Transverse colon (tissue), 4 donors: ENCODE data around the gene HAT1. TPM values are rescaled to one million over a fixed set of nuclear protein-coding genes. Genes with fewer than 3 reads are reported as not detected.
"Not testable (repeated sequence)": the region's sequence is repeated elsewhere in the genome, so short reads cannot be mapped to it uniquely, and the experiment has no call there.

ENCODE experiments used
- DNase-seq: peaks from one replicate; pipeline ENCODE4 v3.0.0-alpha.2; 2019
- H3K27ac ChIP-seq, 4 donors: fragments of 200-600 bp; sonication (generic); 2 replicates each; pipeline ENCODE4 v1.5.1; 2016 to 2018; ENCODE audit warnings: inconsistent platforms in 4 of 4
- H3K27me3 ChIP-seq: fragments of 200-600 bp; sonication (generic); 2 replicates; pipeline ENCODE4 v1.5.1; 2017; ENCODE audit warnings: inconsistent platforms
- H3K36me3 ChIP-seq, 4 donors: fragments of 200-600 bp; sonication (generic); 2 replicates each; pipeline ENCODE4 v1.5.1; 2017 to 2019; ENCODE audit warnings: inconsistent platforms in 4 of 4
- H3K4me1 ChIP-seq, 4 donors: fragments of 200-600 bp; sonication (generic); 2 replicates each; pipeline ENCODE4 v1.5.1; 2017 to 2020; ENCODE audit warnings: inconsistent platforms in 4 of 4
- H3K4me3 ChIP-seq, 4 donors: fragments of 200-600 bp; sonication (generic); 1 replicate in 1 of 4; 2 replicates in 3 of 4; pipeline versions ENCODE4 v1.5.1 to v1.6.1; 2017 to 2019; ENCODE audit warnings: inconsistent platforms in 4 of 4
- H3K9me3 ChIP-seq, 2 donors: fragments of 200-600 bp; sonication (generic); 2 replicates each; pipeline ENCODE4 v1.5.1; 2017 to 2019; ENCODE audit warnings: inconsistent platforms in 2 of 2
- CTCF ChIP-seq, 5 experiments: fragments of 200-600 bp in 3 of 5; fragments of 450-650 bp in 2 of 5; sonication (generic) in 3 of 5; IDR thresholded peaks; 1 replicate in 2 of 5; 2 replicates in 3 of 5; pipeline ENCODE4 v1.5.1; 2016 to 2017; ENCODE audit warnings: antibody characterized with exemption in 5 of 5, inconsistent platforms in 3 of 5, mild to moderate bottlenecking in 2 of 5, moderate library complexity in 1 of 5
- EP300 ChIP-seq: sonication (generic); formaldehyde crosslinking; IDR thresholded peaks from one replicate; pipeline ENCODE4 v1.6.1; 2017; ENCODE audit warnings: antibody characterized with exemption, low read depth
- POLR2A ChIP-seq: fragments of 450-650 bp; IDR thresholded peaks from one replicate; pipeline ENCODE4 v1.6.1; 2016; ENCODE audit warnings: antibody characterized with exemption, mild to moderate bottlenecking, moderate library complexity
- POLR2AphosphoS5 ChIP-seq, 3 donors: sonication (generic); formaldehyde crosslinking; IDR thresholded peaks; one replicate each; pipeline ENCODE4 v1.6.1; 2016; ENCODE audit warnings: antibody characterized with exemption in 3 of 3
- WGBS, 2 donors: methylation state at CpG; one replicate each; pipeline ENCODE4 v1.1.5; 2018; ENCODE audit warnings: low coverage in 1 of 2; 5-methylcytosine and 5-hydroxymethylcytosine counted together
- in situ Hi-C, 4 donors: fragments of 200-750 bp; cut with MboI; loops; one replicate each; pipeline versions ENCODE4 v1.15.0 to v1.15.1; 2017; ENCODE audit warnings: low sequenced_read_pairs in 3 of 4, low pct_ligation_motif_present in 1 of 4, low pct_unique_long_range_greater_than_20kb in 1 of 4
- intact Hi-C: fragments of 100-400 bp; cut with DNase I; formaldehyde crosslinking; loops from one replicate; pipeline ENCODE4 v1.15.1; 2023; ENCODE audit warnings: low total_unique reads
- total RNA-seq, 4 donors: library from RNA; depleted of rRNA; stranded (reverse); fragments of >200 nt; gene quantifications; one replicate each; pipeline ENCODE4 v1.1.0, GENCODE V29; 2016

HAT1 gene
- total RNA-seq, 4 donors from 2014 or later, result 4.2 to 19.4 (median 12.0) TPM

- 0% methylated on average over 5 to 51 of the region's 63 CpGs for whole genome bisulfite sequencing, 2 donors
- intact Hi-C loops, result no loop called here
- H3K9me3 ChIP-seq, result no peaks in the 10 kb centered on the region
- in situ Hi-C loops, result no loop called here
- peaks cover 0 to 15% (median 10%) of the 10 kb centered on the region in 4 donors for H3K4me1 ChIP-seq
- no peaks in the 10 kb centered on the region for H3K36me3 ChIP-seq
- peak; percentile 85 for DNase-seq
- H3K27me3 ChIP-seq, result no peaks in the 10 kb centered on the region
- H3K27ac ChIP-seq, result peak within 1 kb of the TSS; percentile 77 to 91 (median 83)
- peak within 1 kb of the TSS; percentile 64 to 95 (median 81) for H3K4me3 ChIP-seq
- TF ChIP-seq POLR2A, result peak; percentile 59
- TF ChIP-seq EP300, result no peak
- TF ChIP-seq POLR2AphosphoS5 (IDR thresholded peaks at IDR 0.05), result peak in 2 of 3 donors; percentile 45 to 69
These were observed 28.2 kb upstream of the HAT1 start, which contains the start of gene SLC25A12 for GRCh38 chr2:171893824-171894611. Gene SLC25A12 (minus strand): TSS chr2:171894244. CDS start chr2:171894214, 30 bp downstream.

- WGBS, 2 donors, result 17 to 35% methylated on average over 6 to 10 of the region's 10 CpGs
- no peaks in the 10 kb centered on the region for H3K27me3 ChIP-seq
- no peaks in the 10 kb centered on the region for H3K36me3 ChIP-seq
- DNase-seq, result no peak
- TF ChIP-seq CTCF (IDR thresholded peaks at IDR 0.05) (no peak), EP300 (no peak), POLR2AphosphoS5 (IDR thresholded peaks at IDR 0.05) (no peak), POLR2A (no peak)
- H3K4me1 ChIP-seq, result peaks cover 0 to 15% (median 10%) of the 10 kb centered on the region in 4 donors
- peak overlapping the region; percentile 77 to 91 (median 83) for H3K27ac ChIP-seq
- in situ Hi-C loops, result no loop called here
- H3K9me3 ChIP-seq, result no peaks in the 10 kb centered on the region
- intact Hi-C loops, result no loop called here
- H3K4me3 ChIP-seq, result peak overlapping the region; percentile 64 to 95 (median 81)
These were observed 27.7 kb upstream of the HAT1 start for GRCh38 chr2:171894612-171894947.

- in situ Hi-C loops (no loop called here), intact Hi-C loops (no loop called here)
- Histone ChIP-seq H3K36me3 (no peaks in the 10 kb centered on the region), H3K4me1 (peaks cover 0 to 15% (median 10%) of the 10 kb centered on the region in 4 donors), H3K4me3 (no peak overlapping the region), H3K9me3 (no peaks in the 10 kb centered on the region), H3K27ac (no peak overlapping the region), H3K27me3 (no peaks in the 10 kb centered on the region)
- 71 to 83% methylated on average over 1 of the region's 1 CpG for WGBS, 2 donors
- no peak for DNase-seq
- TF ChIP-seq POLR2A (no peak), CTCF (IDR thresholded peaks at IDR 0.05) (no peak), POLR2AphosphoS5 (IDR thresholded peaks at IDR 0.05) (no peak), EP300 (no peak)
These were observed 26.5 kb upstream of the HAT1 start for GRCh38 chr2:171895786-171896185.

DNA sequence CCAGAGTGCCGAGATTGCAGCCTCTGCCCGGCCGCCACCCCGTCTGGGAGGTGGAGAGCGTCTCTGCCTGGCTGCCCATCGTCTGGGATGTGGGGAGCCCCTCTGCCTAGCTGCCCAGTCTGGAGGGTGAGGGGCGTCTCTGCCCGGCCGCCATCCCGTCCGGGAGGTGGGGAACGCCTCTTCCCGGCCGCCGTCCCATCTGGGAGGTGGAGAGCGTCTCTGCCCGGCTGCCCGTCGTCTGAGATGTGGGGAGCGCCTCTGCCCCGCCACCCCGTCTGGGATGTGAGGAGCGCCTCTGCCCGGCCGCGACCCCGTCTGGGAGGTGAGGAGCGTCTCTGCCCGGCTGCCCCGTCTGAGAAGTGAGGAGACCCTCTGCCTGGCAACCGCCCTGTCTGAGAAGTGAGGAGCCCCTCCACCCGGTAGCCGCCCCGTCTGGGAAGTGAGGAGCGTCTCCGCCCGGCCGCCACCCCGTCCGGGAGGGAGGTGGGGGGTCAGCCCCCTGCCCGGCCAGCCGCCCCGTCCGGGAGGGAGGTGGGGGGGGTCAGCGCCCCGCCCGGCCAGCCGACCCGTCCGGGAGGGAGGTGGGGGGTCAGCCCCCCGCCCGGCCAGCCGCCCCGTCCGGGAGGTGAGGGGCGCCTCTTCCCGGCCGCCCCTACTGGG, 22.5 kb upstream of the HAT1 start:
- WGBS, 2 donors, result 95% methylated on average over 12 of the region's 58 CpGs; no CpG with 5 or more reads in 1 of the 2 donors
- H3K4me1 ChIP-seq, H3K27ac ChIP-seq, intact Hi-C loops, H3K36me3 ChIP-seq, DNase-seq, H3K9me3 ChIP-seq, in situ Hi-C loops, H3K27me3 ChIP-seq, H3K4me3 ChIP-seq: not testable (repeated sequence)

- H3K4me3 ChIP-seq, result no peak overlapping the region
- in situ Hi-C loops, result no loop called here
- no peaks in the 10 kb centered on the region for H3K36me3 ChIP-seq
- intact Hi-C loops, result no loop called here
- 51 to 56% methylated on average over 2 of the region's 2 CpGs for WGBS, 2 donors
- TF ChIP-seq POLR2AphosphoS5 (IDR thresholded peaks at IDR 0.05) (no peak), CTCF (IDR thresholded peaks at IDR 0.05) (no peak), POLR2A (no peak), EP300 (no peak)
- no peak for DNase-seq
- no peaks in the 10 kb centered on the region for H3K9me3 ChIP-seq
- H3K27me3 ChIP-seq, result no peaks in the 10 kb centered on the region
- H3K4me1 ChIP-seq, result no peaks in the 10 kb centered on the region
- H3K27ac ChIP-seq, result no peak overlapping the region
These were observed 19.3 kb upstream of the HAT1 start for GRCh38 chr2:171902840-171903420.
